ENCODE measurements around the gene NDUFS7.

Gene NDUFS7

GRCh38 chr19:1441022-1441426 is 57.3 kb downstream of the NDUFS7 start:
- ATAC-seq: no peak
- TF ChIP-seq TCF4 (CRISPR knock-in tag; IDR thresholded peaks at IDR 0.05; ENCODE audit: borderline replicate concordance) (no peak), ISL1 (CRISPR knock-in tag; IDR thresholded peaks at IDR 0.05) (no peak), ZNF565 (CRISPR knock-in tag; conservative IDR thresholded peaks at IDR 0.05; ENCODE audit: low read depth) (no peak), ZNF70 (CRISPR knock-in tag; IDR thresholded peaks at IDR 0.05) (no peak), OSR1 (CRISPR knock-in tag; IDR thresholded peaks at IDR 0.05) (no peak), ZFP30 (CRISPR knock-in tag; IDR thresholded peaks at IDR 0.05) (no peak), TOX (CRISPR knock-in tag; IDR thresholded peaks at IDR 0.05; ENCODE audit: borderline replicate concordance) (no peak), RARB (CRISPR knock-in tag; IDR thresholded peaks at IDR 0.05) (no peak), ARNTL (CRISPR knock-in tag; IDR thresholded peaks at IDR 0.05; ENCODE audit: borderline replicate concordance, low read depth) (no peak), CREB5 (CRISPR knock-in tag; IDR thresholded peaks at IDR 0.05; ENCODE audit: low read depth) (no peak), ZC3H10 (CRISPR knock-in tag; IDR thresholded peaks at IDR 0.05) (no peak), GLIS3 (CRISPR knock-in tag; IDR thresholded peaks at IDR 0.05) (no peak), ZNF8 (CRISPR knock-in tag; IDR thresholded peaks at IDR 0.05) (no peak), BACH2 (CRISPR knock-in tag; IDR thresholded peaks at IDR 0.05; ENCODE audit: borderline replicate concordance) (no peak)

- TF ChIP-seq CSRNP3 (CRISPR knock-in tag; IDR thresholded peaks at IDR 0.05) (no peak), CREB5 (CRISPR knock-in tag; IDR thresholded peaks at IDR 0.05; ENCODE audit: low read depth) (no peak), BACH2 (CRISPR knock-in tag; IDR thresholded peaks at IDR 0.05; ENCODE audit: borderline replicate concordance) (no peak), TCF4 (CRISPR knock-in tag; IDR thresholded peaks at IDR 0.05; ENCODE audit: borderline replicate concordance) (no peak), ZNF565 (CRISPR knock-in tag; conservative IDR thresholded peaks at IDR 0.05; ENCODE audit: low read depth) (no peak), CSDC2 (CRISPR knock-in tag; IDR thresholded peaks at IDR 0.05) (no peak), ISL1 (CRISPR knock-in tag; IDR thresholded peaks at IDR 0.05) (no peak), ZFP3 (CRISPR knock-in tag; IDR thresholded peaks at IDR 0.05) (no peak), ZC3H10 (CRISPR knock-in tag; IDR thresholded peaks at IDR 0.05) (no peak), PPARA (CRISPR knock-in tag; IDR thresholded peaks at IDR 0.05; ENCODE audit: borderline replicate concordance) (no peak), ZFP30 (CRISPR knock-in tag; IDR thresholded peaks at IDR 0.05) (no peak)
- no peak for ATAC-seq
Measured at GRCh38 chr19:1441677-1442438, 58.2 kb downstream of the NDUFS7 start.
